ENCODE data around the gene ZDHHC24.
"Not testable (repeated sequence)": the region's sequence is repeated elsewhere in the genome, so short reads cannot be mapped to it uniquely, and the experiment has no call there.

The ZDHHC24 gene, protein sequence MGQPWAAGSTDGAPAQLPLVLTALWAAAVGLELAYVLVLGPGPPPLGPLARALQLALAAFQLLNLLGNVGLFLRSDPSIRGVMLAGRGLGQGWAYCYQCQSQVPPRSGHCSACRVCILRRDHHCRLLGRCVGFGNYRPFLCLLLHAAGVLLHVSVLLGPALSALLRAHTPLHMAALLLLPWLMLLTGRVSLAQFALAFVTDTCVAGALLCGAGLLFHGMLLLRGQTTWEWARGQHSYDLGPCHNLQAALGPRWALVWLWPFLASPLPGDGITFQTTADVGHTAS

GRCh38 chr11:66545701-66546367 lies at the start of gene ZDHHC24:
Gene ZDHHC24 (minus strand): TSS chr11:66546048. CDS start chr11:66546003, 45 bp downstream.
- peak; percentile 64 to 74 for DNase-seq (ENCODE audit: low read depth in 1 of 2, low spot score in 1 of 2)

GRCh38 chr11:66595245-66595904 lies 49.5 kb upstream of the ZDHHC24 start:
- no peak for DNase-seq (ENCODE audit: low read depth in 1 of 2, low spot score in 1 of 2)

- no peak for DNase-seq (ENCODE audit: low read depth in 1 of 2, low spot score in 1 of 2)
These were observed 47.8 kb upstream of the ZDHHC24 start for GRCh38 chr11:66593650-66594049.

DNA sequence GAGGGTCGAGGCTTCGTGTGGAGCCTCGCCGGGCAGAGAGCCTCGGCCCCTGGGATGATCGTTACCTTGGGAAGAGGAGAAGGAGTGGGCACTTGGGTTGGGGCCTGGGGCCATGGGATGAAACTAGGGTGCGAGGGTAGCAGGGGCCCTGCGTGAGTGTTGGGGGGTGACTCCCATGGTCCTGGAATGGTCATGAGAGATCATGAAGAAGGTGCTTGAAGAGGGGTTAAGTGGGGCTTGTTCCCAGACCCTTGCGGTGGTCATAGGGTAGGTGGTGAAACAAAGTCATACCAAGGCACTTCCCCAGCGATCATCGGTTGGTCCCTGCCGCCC lies 47.4 kb upstream of the ZDHHC24 start:
- no peak for DNase-seq (ENCODE audit: low read depth in 1 of 2, low spot score in 1 of 2)

DNA sequence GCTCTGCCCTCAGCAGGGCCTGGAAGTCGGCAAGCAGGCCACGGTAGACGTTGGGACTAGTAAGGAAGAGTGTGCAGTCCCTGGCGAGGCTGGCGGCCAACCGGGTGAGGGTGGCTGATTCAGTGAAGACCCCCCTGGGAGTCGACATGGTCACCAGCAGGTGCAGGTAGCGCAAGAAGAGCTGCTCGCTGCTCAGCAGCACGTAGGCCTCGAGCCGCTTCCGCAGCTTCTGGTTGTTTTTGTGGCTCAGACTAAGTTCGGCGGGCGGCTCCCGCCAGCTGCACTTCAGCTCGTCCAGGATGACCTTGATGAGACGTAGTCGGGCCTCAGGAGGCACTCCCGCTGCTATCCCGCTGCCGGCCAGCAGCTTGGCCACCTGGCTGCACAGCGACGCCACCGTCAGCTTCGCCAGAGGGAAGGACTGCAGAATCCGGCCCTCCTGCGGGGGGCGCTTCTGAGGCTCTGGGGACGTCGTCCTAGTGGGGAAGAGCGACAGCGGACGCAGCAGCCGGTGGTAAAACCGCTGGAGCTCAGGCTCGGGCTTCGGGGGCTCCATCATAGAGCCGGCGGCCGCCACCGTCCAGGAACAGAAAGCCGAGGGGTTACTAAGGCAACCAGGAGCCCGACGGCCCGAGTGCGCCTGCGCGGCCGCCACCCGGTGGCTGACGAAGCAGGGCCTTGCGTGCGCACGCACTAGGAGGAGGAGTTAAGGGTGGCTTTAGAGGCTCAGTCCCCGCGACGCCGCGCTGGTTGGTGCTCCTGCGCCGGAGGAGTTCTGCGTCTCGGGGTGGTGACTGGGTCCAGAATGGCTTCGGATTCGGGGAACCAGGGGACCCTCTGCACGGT lies 46.8 kb upstream of the ZDHHC24 start, which contains the start of the genes CCDC87 and CCS:
TSS of gene CCDC87 (minus strand) at position 607 of the 846 bp plus-strand sequence. CDS start at position 559, 48 bp downstream.
TSS of gene CCS (plus strand) at position 729 of the 846 bp plus-strand sequence. CDS start at position 806, 77 bp downstream.
- DNase-seq (ENCODE audit: low read depth in 1 of 2, low spot score in 1 of 2): peak; percentile 98

DNA sequence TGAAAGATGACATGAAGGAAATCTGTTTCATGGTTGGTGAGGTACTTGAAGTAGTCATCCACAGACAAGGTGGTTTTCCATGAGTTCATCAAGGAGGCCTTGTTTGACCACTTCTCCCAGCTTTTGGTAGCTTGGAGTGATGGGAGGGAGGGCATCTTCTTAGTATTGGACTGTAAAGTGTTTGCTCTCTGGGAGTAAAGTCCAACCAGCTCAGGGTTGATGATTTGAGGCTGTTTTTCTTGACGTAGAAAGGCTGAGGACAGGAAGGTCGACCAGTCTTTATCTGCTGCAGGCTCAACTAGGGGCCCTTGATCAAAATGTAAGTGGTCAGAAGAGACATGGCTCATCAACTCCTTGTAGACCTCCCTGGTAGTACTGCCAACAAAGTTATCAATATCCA lies 45.3 kb upstream of the ZDHHC24 start:
- DNase-seq (ENCODE audit: low read depth in 1 of 2, low spot score in 1 of 2): no peak

- DNase-seq (ENCODE audit: low read depth in 1 of 2, low spot score in 1 of 2): no peak
These were observed 44.3 kb upstream of the ZDHHC24 start for GRCh38 chr11:66589996-66590675.

GRCh38 chr11:66589315-66589714 lies 43.5 kb upstream of the ZDHHC24 start:
- DNase-seq (ENCODE audit: low read depth in 1 of 2, low spot score in 1 of 2): not testable (repeated sequence)

GRCh38 chr11:66586136-66586535 lies 40.3 kb upstream of the ZDHHC24 start:
- no peak for DNase-seq (ENCODE audit: low read depth in 1 of 2, low spot score in 1 of 2)

- DNase-seq (ENCODE audit: low read depth in 1 of 2, low spot score in 1 of 2): not testable (repeated sequence)
These were observed 39.6 kb upstream of the ZDHHC24 start for GRCh38 chr11:66585447-66585846.

- DNase-seq (ENCODE audit: low read depth in 1 of 2, low spot score in 1 of 2): not testable (repeated sequence)
These were observed 36.8 kb upstream of the ZDHHC24 start for GRCh38 chr11:66582565-66583147.

DNA sequence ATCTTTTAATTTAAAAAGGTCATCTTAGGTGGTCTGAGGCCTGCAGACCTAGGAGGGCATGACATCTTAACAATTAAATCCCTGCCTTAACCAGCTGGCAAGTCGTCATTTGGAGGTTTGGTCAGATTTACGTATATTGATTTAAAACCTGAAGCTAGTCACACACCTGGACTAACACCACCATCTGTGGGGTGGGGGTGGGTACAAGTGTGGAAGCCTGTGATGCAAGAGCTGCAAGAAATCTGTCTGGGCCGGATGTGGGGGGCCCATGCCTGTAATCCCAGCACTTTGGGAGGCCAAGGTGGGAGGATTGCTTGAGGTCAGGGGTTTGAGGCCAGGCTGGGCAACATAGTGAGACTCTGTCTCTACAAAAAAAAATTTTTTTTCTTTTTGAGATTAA lies 35.4 kb upstream of the ZDHHC24 start:
- DNase-seq (ENCODE audit: low read depth in 1 of 2, low spot score in 1 of 2): no peak

GRCh38 chr11:66580803-66581202 lies 35.0 kb upstream of the ZDHHC24 start:
- no peak for DNase-seq (ENCODE audit: low read depth in 1 of 2, low spot score in 1 of 2)

DNA sequence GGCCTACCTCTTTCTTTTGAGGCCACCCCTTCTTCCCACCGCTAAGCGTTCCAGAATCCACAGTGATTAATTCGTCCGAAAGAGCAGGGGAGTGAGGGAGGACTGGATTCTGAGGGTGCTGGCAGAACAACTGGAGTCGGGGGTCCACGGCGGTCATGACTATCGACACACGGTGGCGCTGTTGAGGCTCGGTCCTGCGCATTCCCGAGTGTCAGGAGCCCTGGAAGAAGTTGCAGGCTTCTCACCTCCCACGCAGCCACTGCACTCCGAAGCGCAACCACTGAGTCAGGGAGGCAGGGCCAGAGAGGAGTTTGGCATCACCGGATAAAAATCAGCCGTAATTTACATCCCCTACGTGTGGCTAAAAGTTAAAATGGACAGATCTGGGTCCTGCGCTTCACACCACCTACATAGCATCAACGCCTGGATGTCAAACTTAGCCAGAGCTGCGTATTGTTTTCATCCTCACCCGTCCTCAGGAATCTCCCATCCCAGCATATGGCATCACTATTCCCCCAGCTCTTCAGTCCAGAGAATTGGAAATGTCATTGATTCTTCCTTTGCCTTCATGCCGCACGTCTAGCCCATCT lies 33.3 kb upstream of the ZDHHC24 start:
- DNase-seq (ENCODE audit: low read depth in 1 of 2, low spot score in 1 of 2): peak; percentile 43 to 71

GRCh38 chr11:66570850-66571180 lies 25.0 kb upstream of the ZDHHC24 start:
- no peak for DNase-seq (ENCODE audit: low read depth in 1 of 2, low spot score in 1 of 2)

- DNase-seq (ENCODE audit: low read depth in 1 of 2, low spot score in 1 of 2): no peak
These were observed 24.4 kb upstream of the ZDHHC24 start for GRCh38 chr11:66570079-66570849.

DNA sequence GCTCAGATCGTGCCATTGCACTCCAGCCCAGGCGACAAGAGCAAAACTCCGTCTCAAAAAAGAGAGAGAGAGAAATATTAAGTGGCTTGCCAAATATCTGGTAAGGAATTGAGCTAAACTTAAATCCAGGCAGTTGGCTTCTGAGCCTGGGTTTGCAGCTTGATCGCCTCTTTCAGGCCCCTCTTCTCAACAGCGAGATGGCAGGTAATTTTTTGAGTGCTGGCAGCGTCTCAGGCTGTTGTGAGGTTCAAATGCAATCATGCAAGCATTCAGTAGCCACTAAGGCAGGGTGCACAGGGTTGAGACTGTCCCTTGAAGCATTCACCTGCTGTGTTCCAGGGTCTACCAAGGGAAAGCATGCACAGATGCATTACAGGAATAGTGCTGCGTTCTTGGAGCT lies 23.2 kb upstream of the ZDHHC24 start:
- DNase-seq (ENCODE audit: low read depth in 1 of 2, low spot score in 1 of 2): no peak

DNA sequence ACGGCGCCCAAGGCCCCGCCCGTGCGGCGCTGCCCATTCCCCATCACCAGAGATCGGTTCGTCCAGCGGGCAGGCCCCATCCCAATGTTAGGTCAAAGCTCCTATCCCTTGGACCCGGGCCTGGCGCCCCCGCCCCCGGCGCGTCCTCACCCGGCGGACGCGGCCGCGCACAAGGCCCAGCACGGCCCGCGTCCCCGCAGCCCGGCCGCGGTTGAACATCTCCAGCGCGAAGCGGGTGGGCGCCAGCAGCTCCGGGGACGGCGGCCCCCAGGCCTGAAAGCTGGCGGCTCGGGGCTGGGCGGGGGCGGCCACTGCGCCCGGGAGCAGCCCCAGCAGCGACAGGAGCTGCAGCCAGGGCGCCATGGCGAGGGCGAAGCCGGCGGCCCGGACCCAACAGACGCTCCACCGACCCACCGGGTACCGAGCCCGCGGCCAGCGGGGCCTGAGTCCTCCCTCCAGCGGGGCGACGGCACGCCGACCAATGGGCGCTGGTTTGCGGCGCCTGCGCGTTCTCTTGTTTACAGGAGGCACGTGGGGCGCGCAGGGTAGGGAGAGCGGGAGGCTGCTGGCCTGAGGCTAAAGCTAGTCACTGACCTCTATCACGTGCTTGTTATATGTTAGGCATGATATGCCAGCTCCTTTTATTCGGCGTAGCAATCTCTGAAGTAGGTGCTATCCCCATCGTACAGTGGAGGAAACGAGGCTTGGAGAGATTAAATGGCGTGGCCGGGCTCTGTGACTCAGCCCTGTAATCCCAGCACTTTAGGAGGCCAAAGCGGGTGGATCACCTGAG lies 22.5 kb upstream of the ZDHHC24 start, which contains the start of gene CTSF:
TSS of gene CTSF (minus strand) at position 483 of the 793 bp plus-strand sequence. CDS start at position 363, 120 bp downstream.
- DNase-seq (ENCODE audit: low read depth in 1 of 2, low spot score in 1 of 2): peak; percentile 44 to 61
